MCF 10A (cell line): ENCODE data around the gene VARS2. TPM values are rescaled to one million over a fixed set of nuclear protein-coding genes. Genes with fewer than 3 reads are reported as not detected.
"Not testable (repeated sequence)": the region's sequence is repeated elsewhere in the genome, so short reads cannot be mapped to it uniquely, and the experiment has no call there.

Source experiments
- BruUV-seq: library from RNA; stranded (reverse); fragments of 400-500 nt; replicated peaks from 2 replicates; lab custom pipeline; 2021; lab: Mats Ljungman, UMichigan
- CTCF ChIA-PET: fragments of 300-600 bp; sonication (Branson Sonifier 250); formaldehyde crosslinking; extraction: SDS; loops from one replicate; lab custom pipeline; 2021; ENCODE audit warnings: antibody characterized with exemption, inconsistent platforms; lab: Yijun Ruan, JAX
- POLR2A ChIA-PET: fragments of 300-600, 350-650 bp; sonication (Branson Sonifier 250); formaldehyde crosslinking; extraction: SDS; loops from one replicate; lab custom pipeline; 2020; ENCODE audit warnings: antibody characterized with exemption, inconsistent platforms; lab: Yijun Ruan, JAX
- DNase-seq: peaks from one replicate; pipeline ENCODE4 v3.0.0-alpha.2; 2018; ENCODE audit not compliant: unreplicated experiment
- H3K27ac Mint-ChIP-seq: one replicate; pipeline ENCODE4 v1.8.0; 2022; ENCODE audit warnings: mild to moderate bottlenecking, low read depth, mixed read lengths; ENCODE audit not compliant: unreplicated experiment
- H3K27me3 Mint-ChIP-seq: one replicate; pipeline ENCODE4 v1.8.0; 2022; ENCODE audit warnings: mixed read lengths; ENCODE audit not compliant: insufficient read depth, unreplicated experiment
- H3K36me3 Mint-ChIP-seq: one replicate; pipeline ENCODE4 v1.8.0; 2022; ENCODE audit warnings: mild to moderate bottlenecking, moderate library complexity, mixed read lengths; ENCODE audit not compliant: insufficient read depth, unreplicated experiment
- H3K4me1 Mint-ChIP-seq: one replicate; pipeline ENCODE4 v1.8.0; 2022; ENCODE audit warnings: mixed read lengths; ENCODE audit not compliant: insufficient read depth, unreplicated experiment
- H3K4me3 Mint-ChIP-seq: one replicate; pipeline ENCODE4 v1.8.0; 2022; ENCODE audit warnings: mild to moderate bottlenecking, moderate library complexity, mixed read lengths; ENCODE audit not compliant: unreplicated experiment
- H3K9me3 Mint-ChIP-seq: one replicate; pipeline ENCODE4 v1.8.0; 2022; ENCODE audit warnings: mixed read lengths; ENCODE audit not compliant: unreplicated experiment
- CTCF ChIP-seq: fragments of 200-600 bp; IDR thresholded peaks from one replicate; pipeline ENCODE4 v1.8.0; 2022; ENCODE audit warnings: antibody characterized with exemption, mild to moderate bottlenecking; ENCODE audit not compliant: unreplicated experiment
- intact Hi-C: fragments of 100-400 bp; cut with micrococcal nuclease; formaldehyde crosslinking; loops from 2 replicates; pipeline ENCODE4 v1.14.1; 2022
- total RNA-seq: library from RNA; stranded (reverse); gene quantifications from 2 replicates; pipeline ENCODE4 v1.2.3, GENCODE V29; 2022

Gene VARS2
- total RNA-seq, 1 experiment from 2014 or later, result 52.7 TPM

GRCh38 chr6:30918670-30919069 lies 4.6 kb downstream of the VARS2 start:
- Mint-ChIP-seq H3K36me3 (peaks cover 48% of the 10 kb centered on the region), H3K9me3 (no peaks in the 10 kb centered on the region), H3K4me3 (no peak overlapping the region), H3K27ac (peak overlapping the region; percentile 67), H3K4me1 (peaks cover 36% of the 10 kb centered on the region), H3K27me3 (no peaks in the 10 kb centered on the region)
- ChIA-PET POLR2A (interaction anchor here (0.9 to 1.5 kb wide), 3 partner anchors 143 to 163 kb away, joined by 3 to 6 read pairs (median 5); no protein-coding TSS in a partner anchor), CTCF (interaction anchor here (1.0 to 21.4 kb wide), 7 partner anchors 16 to 210 kb away, joined by 3 to 749 read pairs (median 5); no protein-coding TSS in a partner anchor)
- no peak for DNase-seq
- intact Hi-C loops, result no loop called here
- no TSS peak for BruUV-seq
- TF ChIP-seq CTCF, result no peak

DNA sequence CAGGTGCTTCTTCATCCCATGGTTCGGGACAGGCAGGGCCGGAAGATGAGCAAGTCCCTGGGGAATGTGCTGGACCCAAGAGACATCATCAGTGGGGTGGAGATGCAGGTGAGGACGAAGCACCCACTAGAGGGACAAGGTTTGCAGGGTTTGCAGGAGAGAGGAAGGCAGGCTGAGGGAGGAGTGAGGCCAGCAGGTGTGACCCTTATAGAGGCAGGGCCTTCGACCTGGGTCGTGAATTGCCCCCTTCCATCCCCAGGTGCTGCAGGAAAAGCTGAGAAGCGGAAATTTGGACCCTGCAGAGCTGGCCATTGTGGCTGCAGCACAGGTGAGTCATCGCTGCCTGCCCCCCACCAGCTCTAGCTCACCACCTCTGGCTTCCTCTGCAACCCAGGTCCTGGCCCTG lies 8.4 kb downstream of the VARS2 start:
- POLR2A ChIA-PET, result interaction anchor here (0.8 to 1.3 kb wide), 2 partner anchors 135 to 148 kb away, joined by 3 read pairs; no protein-coding TSS in a partner anchor
- no TSS peak for BruUV-seq
- DNase-seq, result peak; percentile 41
- peaks cover 28% of the 10 kb centered on the region for H3K4me1 Mint-ChIP-seq
- no peak for TF ChIP-seq CTCF
- H3K36me3 Mint-ChIP-seq, result peaks cover 56% of the 10 kb centered on the region
- no peaks in the 10 kb centered on the region for H3K9me3 Mint-ChIP-seq
- CTCF ChIA-PET, result interaction anchor here (0.7 to 21.4 kb wide), 4 partner anchors 13 to 155 kb away, joined by 3 to 749 read pairs (median 3); no protein-coding TSS in a partner anchor
- peak overlapping the region; percentile 35 for H3K4me3 Mint-ChIP-seq
- H3K27ac Mint-ChIP-seq, result peak overlapping the region; percentile 46
- intact Hi-C loops, result no loop called here
- H3K27me3 Mint-ChIP-seq, result no peaks in the 10 kb centered on the region

GRCh38 chr6:30924040-30924627 lies 10.1 kb downstream of the VARS2 start:
- peak overlapping the region; percentile 14 for H3K4me3 Mint-ChIP-seq
- DNase-seq, intact Hi-C loops, H3K9me3 Mint-ChIP-seq, H3K27me3 Mint-ChIP-seq, BruUV-seq: not testable (repeated sequence)
- peaks cover 40% of the 10 kb centered on the region for H3K36me3 Mint-ChIP-seq
- peak overlapping the region; percentile 46 for H3K27ac Mint-ChIP-seq
- ChIA-PET CTCF (interaction anchor here (0.6 to 21.4 kb wide), 6 partner anchors 9 to 154 kb away, joined by 3 to 749 read pairs (median 4); partner anchors contain the start of genes MUCL3 and VARS2), POLR2A (interaction anchor here (0.6 to 4.1 kb wide), 6 partner anchors 10 to 149 kb away, joined by 3 to 36 read pairs (median 3); partner anchors contain the start of gene VARS2)
- H3K4me1 Mint-ChIP-seq, result peaks cover 39% of the 10 kb centered on the region

GRCh38 chr6:30926644-30927043 lies 12.6 kb downstream of the VARS2 start:
- Mint-ChIP-seq H3K27me3 (no peaks in the 10 kb centered on the region), H3K4me3 (peak overlapping the region; percentile 42), H3K27ac (peak overlapping the region; percentile 95), H3K4me1 (peaks cover 45% of the 10 kb centered on the region), H3K36me3 (peaks cover 27% of the 10 kb centered on the region), H3K9me3 (no peaks in the 10 kb centered on the region)
- no TSS peak for BruUV-seq
- ChIA-PET POLR2A (interaction anchor here (0.6 to 4.1 kb wide), 25 partner anchors 9 to 309 kb away, joined by 3 to 36 read pairs (median 5); partner anchors contain the start of genes DDR1, GTF2H4, MRPS18B and VARS2), CTCF (interaction anchor here (0.7 to 21.4 kb wide), 12 partner anchors 9 to 182 kb away, joined by 3 to 749 read pairs (median 4); partner anchors contain the start of gene VARS2)
- TF ChIP-seq CTCF, result no peak
- intact Hi-C loops, result no loop called here
- peak; percentile 36 for DNase-seq

- Mint-ChIP-seq H3K27ac (peak overlapping the region; percentile 95), H3K4me3 (peak overlapping the region; percentile 42), H3K4me1 (peaks cover 42% of the 10 kb centered on the region), H3K36me3 (peaks cover 23% of the 10 kb centered on the region)
- DNase-seq, intact Hi-C loops, H3K27me3 Mint-ChIP-seq, H3K9me3 Mint-ChIP-seq: not testable (repeated sequence)
- POLR2A ChIA-PET, result interaction anchor here (0.6 to 4.1 kb wide), 24 partner anchors 8 to 309 kb away, joined by 3 to 36 read pairs (median 5); partner anchors contain the start of genes DDR1, GTF2H4, MRPS18B and VARS2
- TSS peak; percentile 76 for BruUV-seq
- CTCF ChIA-PET, result interaction anchor here (0.7 to 21.4 kb wide), 10 partner anchors 8 to 151 kb away, joined by 3 to 749 read pairs (median 4); partner anchors contain the start of gene VARS2
Measured at GRCh38 chr6:30927080-30927479, 13.0 kb downstream of the VARS2 start.
